DOHH2 (cell line): Measurements from ENCODE around the gene DHRS12.

Experiments used
- H3F3A ChIP-seq: fragments of 200-600 bp; sonication (generic), shearing (Covaris generic); 2 replicates; pipeline ENCODE4 v1.6.0; 2016; ENCODE audit warnings: antibody characterized with exemption, mild to moderate bottlenecking; ENCODE audit not compliant: control insufficient read depth, insufficient read depth
- H3K27ac ChIP-seq: fragments of 200-600 bp; sonication (generic); 2 replicates; pipeline ENCODE4 v1.5.1; 2014; ENCODE audit warnings: low read depth, mild to moderate bottlenecking, low read length, moderate library complexity
- H3K27me3 ChIP-seq: fragments of 200-600 bp; sonication (generic); 2 replicates; pipeline ENCODE4 v1.6.1; 2014; ENCODE audit warnings: mild to moderate bottlenecking, low read length, mixed read lengths; ENCODE audit not compliant: control insufficient read depth
- H3K36me3 ChIP-seq: fragments of 200-600 bp; sonication (generic); 2 replicates; pipeline ENCODE4 v1.6.1; 2014; ENCODE audit warnings: mild to moderate bottlenecking, low read length, moderate library complexity, mixed read lengths; ENCODE audit not compliant: control insufficient read depth
- H3K4me1 ChIP-seq: fragments of 200-600 bp; sonication (generic); 2 replicates; pipeline ENCODE4 v1.6.1; 2014; ENCODE audit warnings: mild to moderate bottlenecking, low read length, mixed read lengths; ENCODE audit not compliant: control insufficient read depth
- H3K4me2 ChIP-seq: fragments of 200-600 bp; sonication (generic); 2 replicates; pipeline ENCODE4 v1.6.0; 2014; ENCODE audit warnings: mild to moderate bottlenecking, low read length, moderate library complexity
- H3K4me3 ChIP-seq: fragments of 200-600 bp; sonication (generic); 2 replicates; pipeline ENCODE4 v1.5.1; 2014; ENCODE audit warnings: mild to moderate bottlenecking, low read length, mixed read lengths
- H3K79me2 ChIP-seq: fragments of 200-600 bp; sonication (generic); 2 replicates; pipeline ENCODE4 v1.6.1; 2014; ENCODE audit warnings: mild to moderate bottlenecking, low read length, mixed read lengths; ENCODE audit not compliant: control insufficient read depth
- H3K9me2 ChIP-seq: fragments of 200-600 bp; sonication (generic); replicated peaks from 2 replicates; pipeline ENCODE4 v1.6.1; 2014; ENCODE audit warnings: mild to moderate bottlenecking, low read length, mixed read lengths; ENCODE audit not compliant: control insufficient read depth
- H3K9me3 ChIP-seq: fragments of 200-600 bp; sonication (generic); 2 replicates; pipeline ENCODE4 v1.6.1; 2014; ENCODE audit warnings: antibody characterized with exemption, low read length, mixed read lengths; ENCODE audit not compliant: control insufficient read depth, insufficient read depth
- H4K20me1 ChIP-seq: fragments of 200-600 bp; sonication (generic); 2 replicates; pipeline ENCODE4 v1.6.0; 2014; ENCODE audit warnings: low read depth, mild to moderate bottlenecking, antibody characterized with exemption, low read length, moderate library complexity; ENCODE audit not compliant: control insufficient read depth, insufficient read depth
- CTCF ChIP-seq: fragments of 200-600 bp; sonication (generic); IDR thresholded peaks from one replicate; pipeline ENCODE4 v1.5.1; 2014; ENCODE audit warnings: antibody characterized with exemption, mild to moderate bottlenecking, low read depth, low read length; ENCODE audit not compliant: poor library complexity, severe bottlenecking
- EZH2phosphoT487 ChIP-seq: fragments of 200-600 bp; sonication (generic); IDR thresholded peaks from 2 replicates; pipeline ENCODE4 v1.6.1; 2017; ENCODE audit warnings: borderline replicate concordance, mild to moderate bottlenecking, antibody characterized with exemption, low read length, moderate library complexity, mixed read lengths

DHRS12 gene

DNA sequence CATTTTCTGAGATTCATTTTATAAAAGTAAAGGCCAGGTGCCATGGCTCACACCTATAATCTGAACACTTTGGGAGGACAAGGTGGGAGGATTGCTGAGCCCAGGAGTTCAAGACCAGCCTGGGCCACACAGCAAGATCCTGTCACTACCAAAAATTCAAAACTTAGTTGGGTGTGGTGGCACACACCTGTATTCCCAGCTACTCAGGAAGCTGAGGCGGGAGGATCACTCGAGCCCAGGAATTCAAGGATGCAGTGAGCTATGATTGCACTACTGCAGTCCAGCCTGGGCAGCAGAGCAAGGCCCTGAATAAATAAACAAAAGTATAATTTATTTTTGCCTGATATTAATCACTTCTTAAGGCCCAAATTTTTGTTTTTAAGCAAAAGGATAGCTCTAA is 40.5 kb downstream of the DHRS12 start:
- no peaks in the 10 kb centered on the region for H3K27me3 ChIP-seq
- H3K4me1 ChIP-seq, result peaks cover 8% of the 10 kb centered on the region
- H3K79me2 ChIP-seq, result no peaks in the 10 kb centered on the region
- H3K4me3 ChIP-seq, result no peak overlapping the region
- H3K4me2 ChIP-seq, result no peak overlapping the region
- no peaks in the 10 kb centered on the region for H4K20me1 ChIP-seq
- no peaks in the 10 kb centered on the region for H3K9me2 ChIP-seq
- no peak for TF ChIP-seq EZH2phosphoT487
- TF ChIP-seq CTCF, result no peak
- no peak overlapping the region for H3K27ac ChIP-seq
- no peaks in the 10 kb centered on the region for H3K36me3 ChIP-seq
- H3F3A ChIP-seq, result no peaks in the 10 kb centered on the region
- H3K9me3 ChIP-seq, result no peaks in the 10 kb centered on the region

- H3K79me2 ChIP-seq, result no peaks in the 10 kb centered on the region
- no peak overlapping the region for H3K4me2 ChIP-seq
- H3K27me3 ChIP-seq, result no peaks in the 10 kb centered on the region
- no peaks in the 10 kb centered on the region for H3K36me3 ChIP-seq
- H3K4me1 ChIP-seq, result peaks cover 8% of the 10 kb centered on the region
- no peaks in the 10 kb centered on the region for H4K20me1 ChIP-seq
- no peak overlapping the region for H3K27ac ChIP-seq
- no peak for TF ChIP-seq CTCF
- no peak for TF ChIP-seq EZH2phosphoT487
- H3F3A ChIP-seq, result no peaks in the 10 kb centered on the region
- H3K9me3 ChIP-seq, result no peaks in the 10 kb centered on the region
- H3K9me2 ChIP-seq, result no peaks in the 10 kb centered on the region
- H3K4me3 ChIP-seq, result no peak overlapping the region
These were observed 42.2 kb downstream of the DHRS12 start for GRCh38 chr13:51761643-51762350.

DNA sequence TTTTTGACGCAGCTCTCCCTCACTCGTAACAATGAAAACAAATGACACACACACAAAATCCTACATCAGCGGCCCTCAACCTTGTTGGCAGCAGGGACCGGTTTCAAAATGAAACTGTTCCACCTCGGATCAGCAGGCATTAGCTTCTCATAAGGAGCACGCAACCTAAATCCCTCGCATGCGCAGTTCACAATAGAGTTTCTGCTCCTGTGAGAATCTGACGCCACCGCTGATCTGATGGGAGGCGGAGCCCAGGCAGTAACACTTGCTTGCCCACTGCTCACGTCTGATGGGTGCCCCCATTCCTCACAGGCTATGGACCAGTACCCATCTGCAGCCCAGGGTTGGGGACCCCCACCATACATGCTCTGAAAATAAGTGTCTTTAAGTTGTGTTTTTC is 43.4 kb downstream of the DHRS12 start:
- Histone ChIP-seq H3F3A (no peaks in the 10 kb centered on the region), H3K36me3 (no peaks in the 10 kb centered on the region), H3K27me3 (no peaks in the 10 kb centered on the region), H3K79me2 (no peaks in the 10 kb centered on the region), H4K20me1 (no peaks in the 10 kb centered on the region), H3K4me3 (no peak overlapping the region), H3K27ac (no peak overlapping the region), H3K9me2 (no peaks in the 10 kb centered on the region), H3K4me2 (no peak overlapping the region), H3K4me1 (peaks cover 8% of the 10 kb centered on the region), H3K9me3 (no peaks in the 10 kb centered on the region)
- no peak for TF ChIP-seq EZH2phosphoT487
- no peak for TF ChIP-seq CTCF
